Endothelial cell of umbilical vein (primary cell): ENCODE measurements around the gene WNT8B. TPM values are rescaled to one million over a fixed set of nuclear protein-coding genes. Genes with fewer than 3 reads are reported as not detected.

Experiments used
- BruUV-seq: library from RNA; stranded (reverse); fragments of 400-500 nt; replicated peaks from 2 replicates; lab custom pipeline; 2021; lab: Mats Ljungman, UMichigan
- CTCF ChIA-PET: fragments of 300-600, 350-600 bp; sonication (Branson Sonifier 250); formaldehyde crosslinking; loops from one replicate; lab custom pipeline; 2021; ENCODE audit warnings: antibody characterized with exemption, inconsistent platforms; lab: Charles Lee
- POLR2A ChIA-PET: fragments of 300-600, 350-600 bp; sonication (Branson Sonifier 250); formaldehyde crosslinking; loops from one replicate; lab custom pipeline; 2021; ENCODE audit warnings: antibody characterized with exemption, inconsistent platforms; lab: Charles Lee
- DNase-seq: peaks from one replicate; pipeline ENCODE4 v3.0.0-alpha.2; 2011; ENCODE audit warnings: low read depth, low spot score
- FAIRE-seq: peaks from 2 replicates; lab custom pipeline; 2011; peaks lifted over from hg19 to GRCh38; lab: Jason Lieb, UNC
- H2AFZ ChIP-seq: 2 replicates; pipeline ENCODE4 v1.6.0; 2012; ENCODE audit warnings: low read depth, low read length, control low read depth, inconsistent platforms
- H3K27ac ChIP-seq: 2 replicates; pipeline ENCODE4 v1.5.1; 2011; ENCODE audit warnings: low read depth, mild to moderate bottlenecking, control low read depth, low read length, moderate library complexity; ENCODE audit not compliant: insufficient read depth
- H3K27me3 ChIP-seq, 2 experiments: 2 replicates each; pipeline versions ENCODE4 v1.6.0 to v1.6.1; 2011; ENCODE audit warnings: low read length in 2 of 2, mixed read lengths in 1 of 2; ENCODE audit not compliant: control insufficient read depth in 2 of 2, insufficient read depth in 2 of 2
- H3K36me3 ChIP-seq, 2 experiments: 2 replicates in 1 of 2; 3 replicates in 1 of 2; pipeline ENCODE4 v1.5.1; 2011; ENCODE audit warnings: low read length in 2 of 2, mild to moderate bottlenecking in 1 of 2, moderate library complexity in 1 of 2; ENCODE audit not compliant: control insufficient read depth in 2 of 2, insufficient read depth in 2 of 2; ENCODE audit errors: extremely low read depth in 1 of 2
- H3K4me1 ChIP-seq: 3 replicates; pipeline ENCODE4 v1.5.1; 2011; ENCODE audit warnings: mild to moderate bottlenecking, low read length; ENCODE audit not compliant: control insufficient read depth, insufficient read depth; ENCODE audit errors: extremely low read depth
- H3K4me2 ChIP-seq: 2 replicates; pipeline ENCODE4 v1.6.1; 2011; ENCODE audit warnings: low read length, control low read depth, mixed read lengths; ENCODE audit not compliant: insufficient read depth
- H3K4me3 ChIP-seq, 3 experiments: fragments of 200-600 bp in 1 of 3; sonication (generic), shearing (Covaris generic) in 1 of 3; replicated peaks in 1 of 3; 2 replicates each; pipeline ENCODE4 v1.5.1; 2011 to 2016; ENCODE audit warnings: control low read depth in 3 of 3, low read length in 3 of 3, mild to moderate bottlenecking in 2 of 3, inconsistent platforms in 1 of 3, low read depth in 1 of 3, moderate library complexity in 1 of 3; ENCODE audit not compliant: insufficient read depth in 1 of 3
- H3K79me2 ChIP-seq: 2 replicates; pipeline ENCODE4 v1.6.0; 2012; ENCODE audit warnings: low read length, inconsistent platforms; ENCODE audit not compliant: control insufficient read depth, insufficient read depth
- H3K9ac ChIP-seq: replicated peaks from 2 replicates; pipeline ENCODE3; 2011; ENCODE audit warnings: low read length, control low read depth; ENCODE audit not compliant: insufficient read depth; ENCODE audit errors: extremely low read depth
- H3K9me1 ChIP-seq: replicated peaks from 3 replicates; pipeline ENCODE4 v1.6.0; 2011; ENCODE audit warnings: mild to moderate bottlenecking, low read length; ENCODE audit not compliant: control insufficient read depth, insufficient read depth; ENCODE audit errors: extremely low read depth
- H3K9me3 ChIP-seq: replicated peaks from 2 replicates; pipeline ENCODE4 v1.5.1; 2012; ENCODE audit warnings: low read length, inconsistent platforms; ENCODE audit not compliant: control insufficient read depth, insufficient read depth
- H4K20me1 ChIP-seq: replicated peaks from 2 replicates; pipeline ENCODE3; 2011; ENCODE audit warnings: mild to moderate bottlenecking, low read length; ENCODE audit not compliant: control insufficient read depth, insufficient read depth; ENCODE audit errors: extremely low read depth
- EZH2 ChIP-seq: IDR thresholded peaks from 2 replicates; pipeline ENCODE4 v1.6.1; 2012; ENCODE audit warnings: borderline replicate concordance, low read depth, mild to moderate bottlenecking, moderate library complexity, low read length, inconsistent platforms; ENCODE audit not compliant: severe bottlenecking
- FOS ChIP-seq: IDR thresholded peaks from 2 replicates; pipeline ENCODE4 v1.6.1; 2011; ENCODE audit warnings: mild to moderate bottlenecking, low read length, moderate library complexity, borderline replicate concordance; ENCODE audit not compliant: insufficient read depth
- GATA2 ChIP-seq: IDR thresholded peaks from 2 replicates; pipeline ENCODE4 v1.7.0; 2011; ENCODE audit warnings: low read depth, mild to moderate bottlenecking, moderate library complexity, mixed read lengths, low read length; ENCODE audit not compliant: insufficient read length, insufficient read depth
- JUN ChIP-seq: IDR thresholded peaks from 2 replicates; pipeline ENCODE4 v1.6.1; 2011; ENCODE audit warnings: borderline replicate concordance, low read depth; ENCODE audit not compliant: insufficient read length, insufficient read depth
- MYC ChIP-seq: IDR thresholded peaks from one replicate; pipeline ENCODE4 v1.6.1; 2011; ENCODE audit warnings: mild to moderate bottlenecking, low read depth, low read length
- POLR2A ChIP-seq: IDR thresholded peaks from 2 replicates; pipeline ENCODE4 v1.6.1; 2012; ENCODE audit warnings: low read depth, mild to moderate bottlenecking, control low read depth, low read length
- POLR2AphosphoS5 ChIP-seq: IDR thresholded peaks from 2 replicates; pipeline ENCODE4 v1.6.1; 2012; ENCODE audit warnings: low read depth, mild to moderate bottlenecking, control low read depth, low read length, moderate library complexity; ENCODE audit not compliant: insufficient read depth
- dilution Hi-C: fragments of 300-500 bp; cut with MboI; formaldehyde crosslinking; loops from one replicate; pipeline ENCODE4 v1.15.0; 2019; ENCODE audit warnings: low sequenced_read_pairs; ENCODE audit not compliant: extremely low pct_ligation_motif_present
- intact Hi-C: fragments of 100-400 bp; cut with micrococcal nuclease; formaldehyde crosslinking; loops from one replicate; pipeline ENCODE4 v1.10.0; 2022
- polyA plus RNA-seq, 4 experiments: library from polyadenylated mRNA; depleted of rRNA in 3 of 4; stranded (reverse) in 3 of 4; unstranded in 1 of 4; fragments of >200 nt; gene quantifications; 2 replicates each; pipeline versions ENCODE4 v1.2.1 to v1.2.3, GENCODE V29; 2011 to 2012; ENCODE audit warnings: missing spikeins in 1 of 4
- total RNA-seq: library from RNA; stranded (reverse); gene quantifications from 2 replicates; pipeline ENCODE4 v1.2.3, GENCODE V29; 2021
- TF ChIP-seq, protein P1 (sequence below): IDR thresholded peaks from 2 replicates; pipeline ENCODE4 v1.6.1; 2011; ENCODE audit not compliant: insufficient read depth, insufficient read length
- TF ChIP-seq, protein P2 (sequence below), 2 donors: IDR thresholded peaks; 1 replicate in 1 of 2; 2 replicates in 1 of 2; pipeline ENCODE4 v1.5.1; 2011; ENCODE audit warnings: low read length in 2 of 2, mild to moderate bottlenecking in 2 of 2, moderate library complexity in 2 of 2, control low read depth in 1 of 2, inconsistent platforms in 1 of 2, low read depth in 1 of 2; ENCODE audit not compliant: insufficient read depth in 1 of 2; ENCODE audit errors: extremely low read depth in 1 of 2

WNT8B gene
- total and polyA plus RNA-seq, 2 donors (not counting 3 experiments of a cell fraction or from before 2014, with no cell fraction given) = not detected

DNA sequence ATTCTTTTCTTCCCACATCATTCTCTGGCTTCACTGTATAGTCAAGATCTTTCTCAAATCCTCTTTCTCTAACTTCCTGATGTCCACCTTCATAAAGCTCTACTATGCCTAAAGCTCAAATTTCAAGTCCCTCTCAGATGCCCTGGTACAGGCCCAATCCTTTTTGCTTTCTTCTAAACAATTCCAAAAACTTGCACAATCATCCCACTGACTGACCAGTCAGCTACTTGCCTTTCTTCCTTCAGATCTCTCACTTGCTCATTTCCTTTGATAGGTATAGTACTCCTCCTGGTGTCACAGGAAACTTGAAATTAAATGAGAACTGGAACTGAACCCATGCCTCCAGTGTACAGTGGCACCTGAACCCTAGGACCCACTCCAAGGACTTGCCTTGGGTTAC is 38.6 kb downstream of the WNT8B start:
- no peak overlapping the region for H3K27ac ChIP-seq
- no peaks in the 10 kb centered on the region for H3K27me3 ChIP-seq
- no peak overlapping the region for H3K4me3 ChIP-seq
- H3K9ac ChIP-seq = no peak overlapping the region
- intact Hi-C loops (no loop called here), dilution Hi-C loops (no loop called here)
- DNase-seq (no peak), FAIRE-seq (no peak)
- no peak overlapping the region for H2AFZ ChIP-seq
- H3K79me2 ChIP-seq = no peaks in the 10 kb centered on the region
- H3K36me3 ChIP-seq = peaks cover 0 to 5% of the 10 kb centered on the region in 2 experiments
- TF ChIP-seq, protein P1, sequence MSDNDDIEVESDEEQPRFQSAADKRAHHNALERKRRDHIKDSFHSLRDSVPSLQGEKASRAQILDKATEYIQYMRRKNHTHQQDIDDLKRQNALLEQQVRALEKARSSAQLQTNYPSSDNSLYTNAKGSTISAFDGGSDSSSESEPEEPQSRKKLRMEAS = no peak
- TF ChIP-seq GATA2 (no peak), FOS (no peak), EZH2 (no peak), POLR2AphosphoS5 (no peak), POLR2A (no peak), JUN (no peak), MYC (no peak)
- TF ChIP-seq, protein P2, sequence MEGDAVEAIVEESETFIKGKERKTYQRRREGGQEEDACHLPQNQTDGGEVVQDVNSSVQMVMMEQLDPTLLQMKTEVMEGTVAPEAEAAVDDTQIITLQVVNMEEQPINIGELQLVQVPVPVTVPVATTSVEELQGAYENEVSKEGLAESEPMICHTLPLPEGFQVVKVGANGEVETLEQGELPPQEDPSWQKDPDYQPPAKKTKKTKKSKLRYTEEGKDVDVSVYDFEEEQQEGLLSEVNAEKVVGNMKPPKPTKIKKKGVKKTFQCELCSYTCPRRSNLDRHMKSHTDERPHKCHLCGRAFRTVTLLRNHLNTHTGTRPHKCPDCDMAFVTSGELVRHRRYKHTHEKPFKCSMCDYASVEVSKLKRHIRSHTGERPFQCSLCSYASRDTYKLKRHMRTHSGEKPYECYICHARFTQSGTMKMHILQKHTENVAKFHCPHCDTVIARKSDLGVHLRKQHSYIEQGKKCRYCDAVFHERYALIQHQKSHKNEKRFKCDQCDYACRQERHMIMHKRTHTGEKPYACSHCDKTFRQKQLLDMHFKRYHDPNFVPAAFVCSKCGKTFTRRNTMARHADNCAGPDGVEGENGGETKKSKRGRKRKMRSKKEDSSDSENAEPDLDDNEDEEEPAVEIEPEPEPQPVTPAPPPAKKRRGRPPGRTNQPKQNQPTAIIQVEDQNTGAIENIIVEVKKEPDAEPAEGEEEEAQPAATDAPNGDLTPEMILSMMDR (IDR thresholded peaks at IDR 0.05; ENCODE audit: extremely low read depth in 1 of 2, insufficient read depth in 1 of 2, low read depth in 1 of 2, low read length in 2 of 2) = no peak
- no TSS peak for BruUV-seq
- H4K20me1 ChIP-seq = no peaks in the 10 kb centered on the region
- H3K9me3 ChIP-seq = no peaks in the 10 kb centered on the region
- POLR2A ChIA-PET = no interaction called here
- CTCF ChIA-PET = interaction anchor here (1.0 to 1.3 kb wide), 3 partner anchors 11 to 18 kb away, joined by 3 to 4 read pairs (median 3); no protein-coding TSS in a partner anchor
- H3K9me1 ChIP-seq = no peaks in the 10 kb centered on the region
- H3K4me2 ChIP-seq = no peak overlapping the region
- H3K4me1 ChIP-seq = no peaks in the 10 kb centered on the region
